HG03565 (cell line): ENCODE results near the gene PKD1L1.
A peak's percentile ranks its signal among the peaks of the same experiment; 100 is the strongest.

Experiments used
- ATAC-seq: cut with Tn5 transposase; IDR thresholded peaks from one replicate; pipeline ENCODE4 v1.9.1; 2021; ENCODE audit warnings: mild to moderate bottlenecking, moderate library complexity; ENCODE audit not compliant: unreplicated experiment

Gene PKD1L1

DNA sequence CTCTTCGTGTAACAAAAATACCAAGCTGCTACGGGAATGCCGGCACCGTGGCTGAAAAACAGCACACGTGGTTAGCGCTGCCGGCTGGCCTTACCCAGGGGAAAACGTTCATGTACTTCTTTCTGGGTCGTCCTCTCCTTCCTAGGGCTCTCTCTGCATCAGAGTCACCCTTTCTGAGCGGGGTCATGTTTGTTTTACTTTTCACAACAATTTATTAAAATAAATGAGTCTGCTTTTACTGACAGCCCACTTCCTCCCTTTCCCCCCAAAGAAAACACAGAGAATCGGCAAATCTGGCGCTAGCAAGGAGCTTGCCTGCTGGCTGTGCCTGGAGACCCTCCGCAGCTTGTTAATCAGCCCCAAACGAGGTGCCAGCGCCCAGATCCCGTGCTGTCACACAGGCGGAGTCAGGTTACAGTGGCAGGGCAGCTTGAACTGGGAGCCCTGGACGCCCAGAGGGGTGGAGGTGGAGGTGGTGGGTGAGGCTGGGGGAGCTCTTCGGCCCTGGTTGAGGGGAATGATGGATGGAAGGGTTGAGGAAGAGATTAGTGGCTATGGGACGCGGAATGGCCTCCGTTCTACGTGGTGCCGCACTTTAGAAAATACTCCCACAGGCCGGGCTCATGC, 204.2 kb downstream of the PKD1L1 start:
- no peak for ATAC-seq

DNA sequence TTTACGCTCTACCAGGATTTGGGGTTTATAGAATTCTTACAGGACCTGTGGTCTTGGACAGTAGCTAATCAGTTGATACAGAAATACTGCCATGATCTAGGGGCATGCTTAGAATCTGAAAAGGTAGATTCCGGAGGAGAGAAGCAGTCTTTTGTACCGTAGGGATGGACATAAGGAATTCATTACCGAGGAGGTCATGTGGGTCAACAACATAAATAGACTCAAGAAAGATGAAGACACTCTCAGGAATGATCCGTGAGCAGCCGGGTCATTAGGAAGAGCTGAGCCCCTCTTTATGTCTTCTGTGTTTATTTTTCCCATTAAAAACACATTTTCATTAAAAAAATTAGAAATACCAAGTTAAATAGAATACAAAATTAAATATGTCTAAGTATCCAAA, 206.3 kb downstream of the PKD1L1 start:
- no peak for ATAC-seq

DNA sequence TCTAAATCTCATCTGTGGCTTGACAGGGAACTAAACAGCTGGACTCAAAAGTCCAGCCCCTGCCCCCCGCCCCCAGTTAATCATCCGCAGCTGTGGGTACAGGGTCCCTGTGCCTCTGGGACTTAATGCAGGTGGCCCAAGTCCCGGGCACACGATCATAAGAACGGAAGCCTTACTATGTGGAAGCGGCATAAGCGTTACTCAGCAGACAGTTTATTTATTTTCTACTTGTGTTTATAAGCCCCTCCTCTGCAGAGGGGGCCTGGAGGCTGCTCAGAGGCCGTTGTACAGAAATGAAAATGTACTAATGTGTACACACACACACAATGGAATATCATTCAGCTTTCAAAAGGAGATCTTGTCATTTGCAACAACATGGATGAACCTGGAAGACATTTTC, 208.4 kb downstream of the PKD1L1 start:
- no peak for ATAC-seq

DNA sequence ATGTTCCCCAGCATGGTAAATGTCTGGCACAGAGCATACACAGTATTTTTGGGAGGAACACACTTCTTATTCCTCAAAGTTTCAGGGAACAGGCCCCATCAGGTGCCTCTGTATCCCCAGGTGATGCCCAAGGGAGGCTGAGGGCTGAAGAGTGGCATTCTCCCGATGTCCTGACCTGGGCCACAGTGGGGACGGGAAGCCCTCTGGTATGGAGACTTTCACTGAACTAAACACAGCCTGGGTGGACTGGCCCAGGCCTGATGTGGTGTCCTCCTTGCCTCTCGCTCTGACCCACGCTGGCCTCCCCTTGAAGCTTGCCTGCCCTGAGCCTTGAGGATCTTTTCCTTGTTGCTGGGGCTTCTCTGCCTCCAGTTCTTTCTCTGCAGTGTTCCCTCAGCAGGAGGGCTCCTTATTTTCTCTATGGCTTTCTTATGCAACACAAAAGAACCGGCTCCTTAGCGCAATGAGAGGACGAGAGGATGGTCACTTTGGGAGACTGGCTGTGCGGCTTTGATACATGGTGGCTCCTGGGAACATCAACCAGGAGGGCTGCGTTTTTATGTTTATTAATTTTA, 208.9 kb downstream of the PKD1L1 start:
- no peak for ATAC-seq

DNA sequence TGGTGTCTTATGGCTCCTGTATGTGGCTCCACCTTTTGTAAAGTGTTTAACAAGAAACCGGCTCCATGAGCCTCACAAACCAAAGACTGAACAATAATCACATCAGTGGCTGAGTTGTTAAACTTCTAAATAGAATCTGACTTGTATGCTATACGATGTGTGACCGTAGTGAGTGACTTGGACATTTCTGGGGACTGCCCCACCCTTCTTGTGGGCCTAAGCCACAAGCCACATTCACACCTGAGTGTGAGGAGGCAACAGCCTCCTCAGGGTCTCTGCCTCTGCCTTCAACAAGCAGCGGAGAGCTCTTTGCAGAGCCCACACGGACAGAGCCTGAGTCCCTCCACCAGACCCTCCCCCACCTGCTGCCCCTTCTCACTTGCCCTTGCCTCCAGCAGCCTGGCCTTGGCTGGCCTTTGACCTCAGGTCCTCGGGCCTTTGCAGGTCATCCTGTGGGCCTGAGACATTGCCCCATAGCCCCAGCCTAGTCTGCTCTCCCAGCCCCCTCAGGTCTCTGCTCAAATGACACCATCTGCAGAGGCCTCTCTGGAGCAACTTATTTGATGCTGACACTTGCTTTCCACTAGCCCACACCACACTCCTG, 209.6 kb downstream of the PKD1L1 start:
- ATAC-seq, result peak; percentile 94

DNA sequence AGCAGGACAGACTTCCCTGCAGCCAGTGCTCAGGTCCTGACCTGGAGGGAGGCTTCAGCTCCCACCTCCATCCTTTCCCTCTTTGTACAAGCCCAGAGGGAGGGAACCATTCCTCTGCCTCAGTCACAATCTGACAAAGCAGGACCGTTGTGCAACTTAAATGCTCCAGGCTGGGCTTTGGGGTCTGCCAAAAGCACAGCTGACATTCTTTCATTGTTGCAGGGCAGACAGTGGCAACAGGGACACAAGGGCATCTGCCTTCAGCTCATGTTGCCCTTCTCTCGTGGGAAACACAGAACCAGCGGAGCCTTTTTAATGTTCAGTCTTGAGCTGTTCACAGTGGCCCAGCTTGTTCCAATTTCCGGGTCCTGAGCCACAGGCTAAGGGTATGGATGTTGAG, 210.7 kb downstream of the PKD1L1 start:
- no peak for ATAC-seq

DNA sequence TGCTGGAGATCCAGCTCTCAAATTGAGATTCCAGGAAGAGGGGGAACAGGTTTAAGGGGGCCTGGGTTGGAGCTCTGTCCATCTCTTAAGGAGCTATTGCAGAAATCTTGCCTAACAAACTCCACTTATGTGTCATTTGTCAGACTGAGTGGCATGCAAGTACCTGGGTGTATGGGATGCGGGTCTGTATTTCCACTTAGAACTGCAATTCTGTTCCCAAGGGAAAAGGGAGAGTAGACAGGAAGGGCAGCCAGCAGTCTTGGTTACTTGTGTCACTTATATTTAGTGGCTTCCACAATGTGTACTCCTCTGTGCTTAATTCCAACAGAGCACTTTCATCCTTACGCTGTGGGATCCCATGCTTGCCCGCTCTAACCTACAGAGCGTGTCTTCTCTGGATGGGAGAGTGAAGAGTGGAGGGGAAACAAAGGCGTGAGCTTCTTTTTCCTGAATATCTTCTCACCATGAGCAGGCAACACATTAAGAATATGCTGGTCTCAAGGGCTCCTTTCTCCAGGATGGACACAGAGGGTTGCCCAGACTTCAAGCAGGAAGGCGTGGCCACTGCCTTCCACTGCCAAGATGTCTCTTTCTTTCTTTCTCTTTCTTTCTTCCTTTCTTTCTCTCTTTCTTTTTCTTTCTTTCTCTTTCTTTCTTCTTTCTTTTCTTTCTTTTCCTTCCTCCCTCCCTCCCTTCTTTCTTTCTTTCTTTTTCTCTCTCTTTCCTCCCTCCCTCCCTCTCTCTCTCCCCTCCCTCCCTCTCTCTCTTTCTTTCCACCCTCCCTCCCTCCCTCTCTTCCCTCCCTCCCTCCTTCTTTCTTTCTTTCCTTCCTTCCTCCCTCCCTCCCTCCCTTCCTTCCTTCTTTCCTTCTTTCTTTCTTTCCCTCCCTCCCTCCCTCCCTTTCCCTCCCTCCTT, 212.6 kb downstream of the PKD1L1 start:
- no peak for ATAC-seq

DNA sequence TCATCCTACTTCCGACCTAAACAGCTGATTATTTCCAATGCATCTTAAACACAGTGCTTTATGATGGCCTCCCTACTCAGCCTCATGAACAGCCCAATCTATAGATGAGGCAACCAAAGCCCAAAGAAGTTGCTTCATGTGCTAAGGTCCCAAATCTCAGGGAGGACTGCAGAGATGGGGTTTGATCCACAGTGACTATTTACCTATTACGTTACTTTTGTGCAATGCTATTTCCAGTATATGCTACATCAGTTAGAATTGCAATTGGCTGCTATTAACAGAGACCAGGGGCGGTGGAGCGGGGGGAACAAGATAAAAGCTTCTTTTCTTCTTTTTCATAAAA, 213.3 kb downstream of the PKD1L1 start:
- ATAC-seq, result no peak

DNA sequence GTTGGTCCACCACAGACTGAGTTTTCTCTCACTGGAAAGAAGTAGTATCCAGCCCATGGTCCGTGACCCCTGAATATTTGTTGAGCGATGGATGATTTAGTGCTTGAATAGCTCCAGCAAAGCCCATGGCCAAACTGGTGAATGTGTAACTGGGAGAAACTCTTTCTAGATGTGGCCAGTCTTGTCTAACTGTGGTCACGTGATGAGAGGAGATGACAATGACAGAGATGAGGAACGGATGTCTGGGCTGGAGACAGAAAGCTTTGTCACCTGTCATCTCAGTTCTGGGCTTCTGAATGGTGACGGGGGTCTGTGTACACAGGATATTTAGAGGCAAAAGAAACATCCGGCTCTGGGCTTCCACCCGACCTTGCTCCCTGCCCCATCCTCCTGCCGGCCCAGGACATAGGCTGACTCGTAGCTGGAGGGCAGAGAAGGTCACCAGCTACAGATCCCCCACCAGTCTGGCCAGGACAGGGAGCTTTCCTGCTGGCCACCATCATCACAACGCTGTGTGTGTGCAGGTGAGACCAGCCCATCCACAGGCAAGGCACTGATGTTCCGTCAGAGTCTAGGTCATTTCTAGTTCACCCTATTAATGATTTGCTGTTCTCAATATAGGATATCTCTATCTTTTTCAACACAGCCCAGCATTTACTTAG, 213.8 kb downstream of the PKD1L1 start:
- no peak for ATAC-seq

DNA sequence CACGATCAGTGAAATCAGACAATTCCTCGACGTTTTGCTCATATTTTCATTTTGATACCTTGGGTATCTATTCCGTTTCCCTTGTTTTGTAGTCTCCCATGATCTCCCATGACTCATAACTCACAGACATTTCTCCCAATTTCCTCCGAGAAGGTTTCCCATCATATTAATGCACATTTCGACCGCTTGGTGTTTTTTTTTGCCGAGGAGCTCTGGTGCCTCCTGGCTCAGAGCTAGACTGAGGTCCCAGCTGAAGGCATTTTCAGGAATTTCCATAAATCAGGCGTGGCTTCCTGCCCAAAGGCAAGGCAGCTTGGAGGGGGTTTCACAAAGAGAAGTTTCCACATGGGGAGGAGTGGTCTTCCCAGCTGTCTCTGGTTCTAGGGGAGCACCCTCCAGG, 218.1 kb downstream of the PKD1L1 start:
- no peak for ATAC-seq

DNA sequence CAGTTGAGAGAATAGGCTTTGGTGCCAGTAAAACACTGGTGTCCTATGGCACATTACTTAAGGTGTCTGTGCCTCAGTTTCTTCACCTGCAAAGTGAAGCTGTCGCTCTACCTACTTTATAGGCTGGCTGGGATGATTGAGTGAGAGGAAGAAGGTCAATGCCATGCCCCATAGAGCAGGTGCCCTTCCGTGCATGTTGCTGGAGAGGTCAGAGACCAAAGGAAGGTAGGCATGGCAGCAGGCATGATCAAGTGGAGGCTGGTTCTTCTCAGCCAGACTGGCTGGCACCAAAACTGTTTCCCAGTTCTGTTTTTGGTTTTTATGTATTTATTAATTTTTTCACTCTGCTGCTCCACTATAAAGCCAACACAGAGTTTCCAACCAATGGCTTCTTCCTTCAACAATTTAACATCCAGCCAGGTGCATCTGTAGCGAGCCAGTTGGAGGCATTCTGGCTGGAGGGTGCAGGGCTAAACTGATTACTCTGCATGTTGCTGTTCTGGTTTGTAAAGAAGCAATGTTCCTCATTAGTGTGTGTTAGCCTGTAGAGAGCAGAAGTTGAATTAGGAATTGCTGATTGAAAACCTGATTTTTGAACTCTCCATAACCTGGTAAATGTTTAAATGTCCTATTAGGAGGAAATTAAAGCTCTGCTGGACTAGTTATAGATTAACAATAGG, 222.1 kb downstream of the PKD1L1 start:
- no peak for ATAC-seq

DNA sequence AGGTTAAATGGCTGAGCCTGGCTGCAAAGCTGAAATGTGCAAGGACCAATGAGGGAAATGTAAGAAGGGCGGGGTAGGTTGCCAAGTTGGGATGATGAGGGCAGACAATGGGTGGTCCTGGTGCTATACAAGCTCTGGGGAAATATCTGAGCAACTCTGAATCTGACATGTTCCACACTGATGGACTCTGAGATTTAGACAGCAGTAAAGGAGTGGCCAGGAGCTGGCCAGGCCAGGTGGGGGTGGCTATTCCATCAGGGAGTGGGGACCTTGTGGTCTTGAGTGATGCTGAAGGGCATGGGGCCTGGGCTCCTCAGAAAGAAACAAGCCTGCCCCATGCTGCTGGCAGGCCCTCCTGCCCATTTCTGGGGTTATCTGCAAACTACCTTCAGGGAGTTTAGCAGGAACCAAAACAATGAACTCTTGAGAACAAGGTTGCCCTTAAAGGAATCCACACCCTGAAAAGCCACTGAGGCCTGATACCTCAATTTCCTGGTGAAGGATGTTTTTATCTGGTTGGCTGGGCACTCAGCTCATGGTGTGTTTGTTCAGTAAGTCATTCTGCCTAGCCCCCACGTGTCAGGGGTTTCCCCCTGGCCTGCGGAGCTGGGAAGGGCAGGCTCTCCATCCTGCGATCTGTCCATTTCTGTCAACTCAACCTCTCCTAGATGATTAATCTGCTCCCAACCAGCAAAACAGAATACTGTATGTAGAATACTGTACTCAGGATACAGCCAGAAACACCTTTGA, 223.1 kb downstream of the PKD1L1 start:
- no peak for ATAC-seq
